Measurements from ENCODE around the gene UBR3.

- TF ChIP-seq, protein P1, sequence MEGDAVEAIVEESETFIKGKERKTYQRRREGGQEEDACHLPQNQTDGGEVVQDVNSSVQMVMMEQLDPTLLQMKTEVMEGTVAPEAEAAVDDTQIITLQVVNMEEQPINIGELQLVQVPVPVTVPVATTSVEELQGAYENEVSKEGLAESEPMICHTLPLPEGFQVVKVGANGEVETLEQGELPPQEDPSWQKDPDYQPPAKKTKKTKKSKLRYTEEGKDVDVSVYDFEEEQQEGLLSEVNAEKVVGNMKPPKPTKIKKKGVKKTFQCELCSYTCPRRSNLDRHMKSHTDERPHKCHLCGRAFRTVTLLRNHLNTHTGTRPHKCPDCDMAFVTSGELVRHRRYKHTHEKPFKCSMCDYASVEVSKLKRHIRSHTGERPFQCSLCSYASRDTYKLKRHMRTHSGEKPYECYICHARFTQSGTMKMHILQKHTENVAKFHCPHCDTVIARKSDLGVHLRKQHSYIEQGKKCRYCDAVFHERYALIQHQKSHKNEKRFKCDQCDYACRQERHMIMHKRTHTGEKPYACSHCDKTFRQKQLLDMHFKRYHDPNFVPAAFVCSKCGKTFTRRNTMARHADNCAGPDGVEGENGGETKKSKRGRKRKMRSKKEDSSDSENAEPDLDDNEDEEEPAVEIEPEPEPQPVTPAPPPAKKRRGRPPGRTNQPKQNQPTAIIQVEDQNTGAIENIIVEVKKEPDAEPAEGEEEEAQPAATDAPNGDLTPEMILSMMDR (conservative IDR thresholded peaks at IDR 0.05; ENCODE audit: low read length), result no peak
- no peak for TF ChIP-seq EZH2phosphoT487 (IDR thresholded peaks at IDR 0.05; ENCODE audit: borderline replicate concordance)
These were observed 82.1 kb downstream of the UBR3 start for GRCh38 chr2:169909376-169909775.

Measured in Loucy (cell line).